GDM1 (cell line): ENCODE measurements around the gene GSN.
A peak's percentile ranks its signal among the peaks of the same experiment; 100 is the strongest.

Source experiments
- DNase-seq: peaks from one replicate; lab custom pipeline; 2025; lab: John Stamatoyannopoulos, UW

GSN gene

GRCh38 chr9:121303456-121304451 is 35.8 kb downstream of the GSN start:
- DNase-seq = no peak

- DNase-seq = no peak
Observed at GRCh38 chr9:121304707-121305106, 36.7 kb downstream of the GSN start.

- no peak for DNase-seq
Observed at GRCh38 chr9:121305269-121305994, 37.5 kb downstream of the GSN start.

GRCh38 chr9:121307976-121308375 is 40.0 kb downstream of the GSN start:
- no peak for DNase-seq

- DNase-seq = no peak
Observed at GRCh38 chr9:121308765-121309164, 40.8 kb downstream of the GSN start.

GRCh38 chr9:121309171-121309570 is 41.2 kb downstream of the GSN start:
- no peak for DNase-seq

- DNase-seq = no peak
Observed at GRCh38 chr9:121309833-121310425, 42.0 kb downstream of the GSN start.

- DNase-seq = no peak
Observed at GRCh38 chr9:121310571-121310970, 42.6 kb downstream of the GSN start.

GRCh38 chr9:121312169-121312568 is 44.2 kb downstream of the GSN start:
- DNase-seq = no peak

GRCh38 chr9:121313458-121314152 is 45.6 kb downstream of the GSN start:
- DNase-seq = no peak

GRCh38 chr9:121316378-121316777 is 48.4 kb downstream of the GSN start:
- no peak for DNase-seq

- DNase-seq = no peak
Observed at GRCh38 chr9:121316852-121317373, 49.0 kb downstream of the GSN start.

GRCh38 chr9:121317737-121318630 is 50.0 kb downstream of the GSN start:
- DNase-seq = no peak

- DNase-seq = no peak
Observed at GRCh38 chr9:121318631-121319382, 50.8 kb downstream of the GSN start.

GRCh38 chr9:121319383-121319780 is 51.4 kb downstream of the GSN start:
- DNase-seq = no peak

- DNase-seq = peak; percentile 56
Observed at GRCh38 chr9:121321016-121321503, 53.1 kb downstream of the GSN start.

- peak; percentile 5 for DNase-seq
Observed at GRCh38 chr9:121322037-121322736, 54.2 kb downstream of the GSN start.

GRCh38 chr9:121322737-121323448 is 54.9 kb downstream of the GSN start:
- no peak for DNase-seq
